ENCODE data around the gene STK39. TPM values are rescaled to one million over a fixed set of nuclear protein-coding genes. Genes with fewer than 3 reads are reported as not detected.

STK39 gene
- total and polyA plus RNA-seq, 2 of the 4 experiments (the other 2 are of a cell fraction) = 11.8 to 16.4 TPM

DNA sequence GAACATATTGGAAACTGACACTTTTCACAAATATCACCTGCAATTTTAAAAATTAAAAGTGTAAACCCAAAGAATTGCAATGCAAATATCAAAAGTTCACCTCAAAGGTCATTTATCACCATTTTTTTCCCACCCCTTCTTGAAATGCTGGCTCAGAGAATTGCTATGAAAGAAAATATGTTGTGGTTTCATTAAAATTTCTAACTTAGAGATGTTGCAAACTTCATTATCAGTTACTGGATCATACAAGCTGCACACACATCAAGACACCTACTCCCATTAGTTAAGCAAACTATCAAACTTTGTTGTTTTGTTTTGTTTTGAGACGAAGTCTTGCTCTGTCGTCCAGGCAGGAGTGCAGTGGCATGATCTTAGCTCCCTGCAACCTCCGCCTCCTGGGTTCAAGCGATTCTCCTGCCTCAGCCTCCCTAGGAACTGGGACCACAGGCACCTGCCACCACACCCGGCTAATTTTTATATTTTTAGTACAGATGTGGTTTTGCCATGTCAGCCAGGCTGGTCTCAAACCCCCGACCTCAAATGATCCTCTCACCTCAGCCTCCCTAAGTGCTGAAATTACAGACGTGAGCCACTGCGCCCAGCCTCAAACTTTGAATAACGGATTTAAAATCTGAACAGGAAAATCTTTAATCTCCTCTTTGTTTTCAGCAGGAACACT is 37.0 kb downstream of the STK39 start (continued):
- TF ChIP-seq FOS (IDR thresholded peaks at IDR 0.05; ENCODE audit: low read depth, low read length) = no peak

- no peak for TF ChIP-seq CEBPB (IDR thresholded peaks at IDR 0.05; ENCODE audit: low read depth, low read length)
- no peak for TF ChIP-seq USF2 (IDR thresholded peaks at IDR 0.05; ENCODE audit: low read depth, low read length)
- TF ChIP-seq CHD1 (IDR thresholded peaks at IDR 0.05; ENCODE audit: low read depth, low read length) = no peak
- no peak for TF ChIP-seq BHLHE40 (IDR thresholded peaks at IDR 0.05; ENCODE audit: low read depth, low read length)
- Histone ChIP-seq H4K8ac (ENCODE audit: low read depth in 2 of 2, low read length in 2 of 2) (peak overlapping the region in 1 of 2 experiments; percentile 13; a peak in 1 of 4 replicates), H3K36me3 (ENCODE audit: control insufficient read depth, insufficient read depth, low read length) (0 out of 2 replicates have a peak, but pooled peaks cover 2% of the 10 kb centered on the region), H4K20me1 (ENCODE audit: insufficient read depth, low read length) (no peaks in the 10 kb centered on the region), H3K23ac (ENCODE audit: low read depth, low read length) (peak overlapping the region; percentile 51; the same call in 1 of the 2 replicates), H2AFZ (replicated peaks; ENCODE audit: low read length, poor library complexity) (no peak overlapping the region), H3K18ac (ENCODE audit: low read depth, low read length) (peak overlapping the region; percentile 33; the same call in 1 of the 2 replicates), H3K4me1 (ENCODE audit: control insufficient read depth, insufficient read depth, low read length) (peaks cover 18% of the 10 kb centered on the region), H3K9me3 (ENCODE audit: control insufficient read depth, insufficient read depth, low read length) (no peaks in the 10 kb centered on the region), H3K4me3 (ENCODE audit: insufficient read depth, low read depth, low read length) (no peak overlapping the region), H3K27me3 (ENCODE audit: control insufficient read depth, insufficient read depth, low read length) (no peaks in the 10 kb centered on the region), H3K4me2 (ENCODE audit: low read depth, low read length) (no peak overlapping the region), H2AK9ac (replicated peaks; ENCODE audit: low read depth, low read length, poor library complexity) (peak overlapping the region; percentile 22), H3K79me1 (ENCODE audit: low read depth in 1 of 2, low read length in 2 of 2) (peaks cover 24 to 66% of the 10 kb centered on the region in 2 experiments; a peak in 3 of 4 replicates), H3K9me1 (ENCODE audit: insufficient read depth, low read length) (peaks cover 18% of the 10 kb centered on the region), H3K14ac (replicated peaks; ENCODE audit: low read depth, low read length) (peak overlapping the region; percentile 71), H3K56ac (ENCODE audit: extremely low read depth, insufficient read depth, low read length) (no peak overlapping the region), H2BK5ac (ENCODE audit: low read depth, low read length, poor library complexity, severe bottlenecking) (peak overlapping the region; percentile 32), H2BK15ac (ENCODE audit: low read depth, low read length) (peak overlapping the region; percentile 93; the same call in 1 of the 3 replicates), H4K5ac (ENCODE audit: low read depth, low read length) (peak overlapping the region; percentile 76), H4K91ac (ENCODE audit: insufficient read depth, low read depth, low read length) (peak overlapping the region; percentile 66), H3K4ac (ENCODE audit: low read depth, low read length) (peak overlapping the region; percentile 21), H2AK5ac (ENCODE audit: low read depth, low read length) (peak overlapping the region; percentile 92), H2BK120ac (ENCODE audit: low read depth, low read length) (peak overlapping the region; percentile 21; the same call in 1 of the 2 replicates), H3K27ac (ENCODE audit: insufficient read depth, low read length) (no peak overlapping the region), H2BK20ac (ENCODE audit: low read depth, low read length) (peak overlapping the region; percentile 11; the same call in 1 of the 2 replicates), H3K9ac (ENCODE audit: low read depth, low read length) (no peak overlapping the region)
- WGBS, 2 experiments (ENCODE audit: extremely low coverage in 2 of 2, insufficient read length in 1 of 2) = 100% methylated on average over 1 of the region's 2 CpGs; no CpG with 5 or more reads in 1 of the 2 experiments
- DNase-seq (no peak), ATAC-seq (ENCODE audit: low read depth) (no peak)
- dilution Hi-C loops (cut with HindIII; ENCODE audit: low sequenced_read_pairs, unreplicated experiment) = no loop called here
- no TSS peak for BruUV-seq (replicated peaks)
- POLR2A ChIA-PET (ENCODE audit: unreplicated experiment) = no interaction called here
- in situ Hi-C loops (cut with MboI; ENCODE audit: low sequenced_read_pairs) = no loop called here
- intact Hi-C loops (cut with micrococcal nuclease) = no loop called here
- CTCF ChIA-PET = no interaction called here
Observed at GRCh38 chr2:168208652-168209051, 38.7 kb downstream of the STK39 start.
